ENCODE data around the gene SKOR2.

DNA sequence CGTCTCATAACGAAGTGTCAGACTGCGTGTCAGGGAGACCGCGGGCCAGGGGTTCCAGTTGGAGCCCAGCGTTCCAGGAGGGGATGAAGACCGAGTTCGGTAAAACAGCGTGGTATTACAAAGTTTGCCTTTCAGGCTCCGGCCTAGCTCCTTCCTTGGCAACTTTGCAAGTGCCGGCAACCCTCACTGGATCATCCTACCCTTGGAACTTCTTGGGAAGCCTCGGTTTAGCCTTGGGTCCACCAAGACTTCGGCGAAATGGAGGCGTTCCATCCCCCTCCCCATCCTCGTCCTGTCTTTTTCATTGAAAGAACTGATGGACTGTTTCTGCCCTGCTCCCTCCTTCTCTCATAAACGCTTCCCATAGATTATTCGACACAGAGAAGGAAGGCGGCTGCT, 10.4 kb upstream of the SKOR2 start:
- TF ChIP-seq, protein P1, sequence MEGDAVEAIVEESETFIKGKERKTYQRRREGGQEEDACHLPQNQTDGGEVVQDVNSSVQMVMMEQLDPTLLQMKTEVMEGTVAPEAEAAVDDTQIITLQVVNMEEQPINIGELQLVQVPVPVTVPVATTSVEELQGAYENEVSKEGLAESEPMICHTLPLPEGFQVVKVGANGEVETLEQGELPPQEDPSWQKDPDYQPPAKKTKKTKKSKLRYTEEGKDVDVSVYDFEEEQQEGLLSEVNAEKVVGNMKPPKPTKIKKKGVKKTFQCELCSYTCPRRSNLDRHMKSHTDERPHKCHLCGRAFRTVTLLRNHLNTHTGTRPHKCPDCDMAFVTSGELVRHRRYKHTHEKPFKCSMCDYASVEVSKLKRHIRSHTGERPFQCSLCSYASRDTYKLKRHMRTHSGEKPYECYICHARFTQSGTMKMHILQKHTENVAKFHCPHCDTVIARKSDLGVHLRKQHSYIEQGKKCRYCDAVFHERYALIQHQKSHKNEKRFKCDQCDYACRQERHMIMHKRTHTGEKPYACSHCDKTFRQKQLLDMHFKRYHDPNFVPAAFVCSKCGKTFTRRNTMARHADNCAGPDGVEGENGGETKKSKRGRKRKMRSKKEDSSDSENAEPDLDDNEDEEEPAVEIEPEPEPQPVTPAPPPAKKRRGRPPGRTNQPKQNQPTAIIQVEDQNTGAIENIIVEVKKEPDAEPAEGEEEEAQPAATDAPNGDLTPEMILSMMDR (IDR thresholded peaks at IDR 0.05 in 4 of 5, conservative IDR thresholded peaks at IDR 0.05 in 1 of 5), result no peak
- no peak for TF ChIP-seq POLR2A (IDR thresholded peaks at IDR 0.05)
